Osteocyte (in vitro differentiated cells): ENCODE results near the gene RBM3. TPM values are rescaled to one million over a fixed set of nuclear protein-coding genes. Genes with fewer than 3 reads are reported as not detected.

Experiments used
- DNase-seq: peaks from one replicate; pipeline ENCODE4 v3.0.0; 2021; ENCODE audit warnings: mixed read lengths; ENCODE audit not compliant: unreplicated experiment; ENCODE audit errors: extremely low spot score
- H3K27ac Mint-ChIP-seq: one replicate; pipeline ENCODE4 v1.8.0; 2021; ENCODE audit warnings: mild to moderate bottlenecking, mixed read lengths; ENCODE audit not compliant: unreplicated experiment
- H3K27me3 Mint-ChIP-seq: one replicate; pipeline ENCODE4 v1.8.0; 2021; ENCODE audit warnings: mixed read lengths; ENCODE audit not compliant: unreplicated experiment
- H3K36me3 Mint-ChIP-seq: one replicate; pipeline ENCODE4 v1.8.0; 2021; ENCODE audit warnings: mixed read lengths; ENCODE audit not compliant: unreplicated experiment
- H3K4me1 Mint-ChIP-seq: one replicate; pipeline ENCODE4 v1.8.0; 2021; ENCODE audit warnings: mixed read lengths; ENCODE audit not compliant: unreplicated experiment
- H3K4me3 Mint-ChIP-seq: one replicate; pipeline ENCODE4 v1.8.0; 2021; ENCODE audit warnings: mild to moderate bottlenecking, moderate library complexity, mixed read lengths; ENCODE audit not compliant: unreplicated experiment
- H3K9me3 Mint-ChIP-seq: one replicate; pipeline ENCODE4 v1.8.0; 2021; ENCODE audit warnings: mixed read lengths; ENCODE audit not compliant: unreplicated experiment
- total RNA-seq: library from RNA; stranded (reverse); gene quantifications from 2 replicates; pipeline ENCODE4 v1.2.1, GENCODE V29; 2021
- TF ChIP-seq, protein P1 (sequence below): fragments of 200-600 bp; sonication (generic); IDR thresholded peaks from 2 replicates; pipeline ENCODE4 v1.5.0; 2021; ENCODE audit warnings: antibody characterized with exemption, mild to moderate bottlenecking, moderate library complexity

The RBM3 gene
- total RNA-seq, 1 donor from 2014 or later = 298 TPM

- Mint-ChIP-seq H3K4me1 (peaks cover 3% of the 10 kb centered on the region), H3K9me3 (peaks cover 3% of the 10 kb centered on the region), H3K27me3 (no peaks in the 10 kb centered on the region), H3K27ac (peak within 1 kb of the TSS; percentile 100), H3K36me3 (peaks cover 4% of the 10 kb centered on the region), H3K4me3 (peak within 1 kb of the TSS; percentile 93)
- TF ChIP-seq, protein P1, sequence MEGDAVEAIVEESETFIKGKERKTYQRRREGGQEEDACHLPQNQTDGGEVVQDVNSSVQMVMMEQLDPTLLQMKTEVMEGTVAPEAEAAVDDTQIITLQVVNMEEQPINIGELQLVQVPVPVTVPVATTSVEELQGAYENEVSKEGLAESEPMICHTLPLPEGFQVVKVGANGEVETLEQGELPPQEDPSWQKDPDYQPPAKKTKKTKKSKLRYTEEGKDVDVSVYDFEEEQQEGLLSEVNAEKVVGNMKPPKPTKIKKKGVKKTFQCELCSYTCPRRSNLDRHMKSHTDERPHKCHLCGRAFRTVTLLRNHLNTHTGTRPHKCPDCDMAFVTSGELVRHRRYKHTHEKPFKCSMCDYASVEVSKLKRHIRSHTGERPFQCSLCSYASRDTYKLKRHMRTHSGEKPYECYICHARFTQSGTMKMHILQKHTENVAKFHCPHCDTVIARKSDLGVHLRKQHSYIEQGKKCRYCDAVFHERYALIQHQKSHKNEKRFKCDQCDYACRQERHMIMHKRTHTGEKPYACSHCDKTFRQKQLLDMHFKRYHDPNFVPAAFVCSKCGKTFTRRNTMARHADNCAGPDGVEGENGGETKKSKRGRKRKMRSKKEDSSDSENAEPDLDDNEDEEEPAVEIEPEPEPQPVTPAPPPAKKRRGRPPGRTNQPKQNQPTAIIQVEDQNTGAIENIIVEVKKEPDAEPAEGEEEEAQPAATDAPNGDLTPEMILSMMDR = no peak
- DNase-seq = peak; percentile 98
Observed at GRCh38 chrX:48597353-48598264, 23.3 kb downstream of the RBM3 start, which contains the start of gene WDR13. Gene WDR13 (plus strand): TSS chrX:48597492. CDS start chrX:48597997, 505 bp downstream.

GRCh38 chrX:48598614-48599013, 24.3 kb downstream of the RBM3 start:
- Mint-ChIP-seq H3K4me1 (peaks cover 3% of the 10 kb centered on the region), H3K9me3 (peaks cover 3% of the 10 kb centered on the region), H3K36me3 (peaks cover 4% of the 10 kb centered on the region), H3K27me3 (no peaks in the 10 kb centered on the region), H3K27ac (peak overlapping the region; percentile 100), H3K4me3 (peak overlapping the region; percentile 93)
- DNase-seq = no peak
- TF ChIP-seq, protein P1 = no peak

DNA sequence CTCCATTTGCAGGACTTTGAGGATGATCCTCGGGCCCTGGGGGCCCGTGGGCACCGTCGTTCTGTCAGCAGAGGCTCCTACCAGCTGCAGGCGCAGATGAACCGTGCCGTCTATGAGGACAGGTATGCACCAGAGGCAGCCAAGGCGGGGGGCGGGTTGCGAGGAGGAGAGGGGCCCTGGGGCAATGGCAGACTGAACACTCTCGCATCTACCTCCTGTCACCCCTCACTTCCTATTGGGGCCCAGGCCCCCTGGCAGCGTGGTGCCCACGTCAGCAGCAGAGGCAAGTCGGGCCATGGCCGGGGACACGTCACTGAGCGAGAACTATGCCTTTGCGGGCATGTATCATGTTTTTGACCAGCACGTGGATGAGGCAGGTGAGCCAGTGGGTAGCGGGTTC, 25.1 kb downstream of the RBM3 start:
- H3K27me3 Mint-ChIP-seq = no peaks in the 10 kb centered on the region
- H3K4me1 Mint-ChIP-seq = peaks cover 3% of the 10 kb centered on the region
- peak overlapping the region; percentile 38 for H3K27ac Mint-ChIP-seq
- H3K4me3 Mint-ChIP-seq = no peak overlapping the region
- H3K36me3 Mint-ChIP-seq = peaks cover 4% of the 10 kb centered on the region
- peaks cover 3% of the 10 kb centered on the region for H3K9me3 Mint-ChIP-seq
- no peak for DNase-seq
- TF ChIP-seq, protein P1 = no peak

DNA sequence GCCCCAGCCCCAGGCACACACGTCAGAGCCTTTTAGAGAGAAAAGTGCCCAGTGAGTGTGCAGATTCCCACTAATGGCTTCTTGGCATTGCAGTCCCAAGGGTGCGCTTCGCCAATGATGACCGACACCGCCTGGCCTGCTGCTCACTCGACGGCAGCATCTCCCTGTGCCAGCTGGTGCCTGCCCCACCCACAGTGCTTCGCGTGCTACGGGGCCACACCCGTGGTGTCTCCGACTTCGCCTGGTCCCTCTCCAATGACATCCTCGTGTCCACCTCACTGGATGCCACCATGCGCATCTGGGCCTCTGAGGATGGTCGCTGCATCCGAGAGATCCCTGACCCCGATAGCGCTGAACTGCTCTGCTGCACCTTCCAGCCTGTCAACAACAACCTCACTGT, 25.9 kb downstream of the RBM3 start:
- TF ChIP-seq, protein P1 = no peak
- Mint-ChIP-seq H3K9me3 (peaks cover 3% of the 10 kb centered on the region), H3K27ac (no peak overlapping the region), H3K36me3 (peaks cover 4% of the 10 kb centered on the region), H3K4me3 (no peak overlapping the region), H3K27me3 (no peaks in the 10 kb centered on the region), H3K4me1 (peaks cover 3% of the 10 kb centered on the region)
- DNase-seq = no peak

- Mint-ChIP-seq H3K4me1 (peaks cover 3% of the 10 kb centered on the region), H3K9me3 (peaks cover 3% of the 10 kb centered on the region), H3K27me3 (no peaks in the 10 kb centered on the region), H3K27ac (no peak overlapping the region), H3K36me3 (peaks cover 4% of the 10 kb centered on the region), H3K4me3 (no peak overlapping the region)
- no peak for DNase-seq
- TF ChIP-seq, protein P1 = no peak
Observed at GRCh38 chrX:48601741-48602394, 27.6 kb downstream of the RBM3 start.
